Osteoblast (primary cell): ENCODE data around the gene FBXO31. TPM values are rescaled to one million over a fixed set of nuclear protein-coding genes. Genes with fewer than 3 reads are reported as not detected.

Source experiments
- DNase-seq: peaks from one replicate; pipeline ENCODE4 v3.0.0; 2011; ENCODE audit warnings: low spot score, mixed read lengths; ENCODE audit not compliant: insufficient read length; ENCODE audit errors: missing footprints
- H2AFZ ChIP-seq: 2 replicates; pipeline ENCODE4 v1.6.0; 2011; ENCODE audit warnings: mild to moderate bottlenecking, low read length
- H3K27ac ChIP-seq: 2 replicates; pipeline ENCODE4 v1.5.1; 2011; ENCODE audit warnings: mild to moderate bottlenecking, low read depth, low read length, moderate library complexity
- H3K27me3 ChIP-seq: 2 replicates; pipeline ENCODE4 v1.6.0; 2012; ENCODE audit warnings: mild to moderate bottlenecking, control low read depth, inconsistent platforms, low read length, moderate library complexity; ENCODE audit not compliant: insufficient read depth
- H3K36me3 ChIP-seq: 2 replicates; pipeline ENCODE4 v1.5.1; 2011; ENCODE audit warnings: mild to moderate bottlenecking, low read length, control low read depth, moderate library complexity; ENCODE audit not compliant: insufficient read depth
- H3K4me1 ChIP-seq: 2 replicates; pipeline ENCODE4 v1.5.1; 2011; ENCODE audit warnings: mild to moderate bottlenecking, low read length, control low read depth, moderate library complexity; ENCODE audit not compliant: insufficient read depth
- H3K4me2 ChIP-seq: 2 replicates; pipeline ENCODE4 v1.6.0; 2011; ENCODE audit warnings: mild to moderate bottlenecking, low read length; ENCODE audit not compliant: insufficient read depth
- H3K4me3 ChIP-seq: fragments of 200-600 bp; sonication (generic); 3 replicates; pipeline ENCODE4 v1.5.1; 2012; ENCODE audit warnings: mild to moderate bottlenecking, low read length, inconsistent platforms; ENCODE audit not compliant: insufficient read depth
- H3K79me2 ChIP-seq: 2 replicates; pipeline ENCODE4 v1.6.0; 2012; ENCODE audit warnings: mild to moderate bottlenecking, low read length, control low read depth, inconsistent platforms; ENCODE audit not compliant: insufficient read depth
- H3K9me3 ChIP-seq: 2 replicates; pipeline ENCODE4 v1.5.1; 2011; ENCODE audit warnings: low read depth, low read length, control low read depth
- H4K20me1 ChIP-seq: 2 replicates; pipeline ENCODE4 v1.6.0; 2012; ENCODE audit warnings: mild to moderate bottlenecking, low read length, control low read depth; ENCODE audit not compliant: insufficient read depth
- CTCF ChIP-seq: IDR thresholded peaks from 2 replicates; pipeline ENCODE4 v1.5.1; 2011; ENCODE audit warnings: mild to moderate bottlenecking, low read depth, low read length, moderate library complexity; ENCODE audit errors: extremely low read depth
- total RNA-seq: library from RNA; depleted of rRNA; stranded (reverse); fragments of >200 nt; gene quantifications from 2 replicates; pipeline ENCODE4 v1.2.3, GENCODE V29; 2012

The FBXO31 gene
- total RNA-seq, 1 donor: 33.3 TPM

GRCh38 chr16:87316923-87317749, 66.4 kb downstream of the FBXO31 start, which contains the start of gene C16orf95:
Gene C16orf95, minus strand, starts transcription at chr16:87317392. Its CDS starts 150 bp downstream, at chr16:87317242.
- H3K27ac ChIP-seq: peak within 1 kb of the TSS; percentile 96
- H3K79me2 ChIP-seq: peaks cover 18% of the 10 kb centered on the region
- H3K36me3 ChIP-seq: no peaks in the 10 kb centered on the region
- H3K4me2 ChIP-seq: peak within 1 kb of the TSS; percentile 93
- no peaks in the 10 kb centered on the region for H3K9me3 ChIP-seq
- no peaks in the 10 kb centered on the region for H3K27me3 ChIP-seq
- DNase-seq: peak; percentile 100
- no peaks in the 10 kb centered on the region for H4K20me1 ChIP-seq
- H3K4me1 ChIP-seq: peaks cover 9% of the 10 kb centered on the region
- H2AFZ ChIP-seq: peak within 1 kb of the TSS; percentile 92
- peak; percentile 59 for TF ChIP-seq CTCF
- peak within 1 kb of the TSS; percentile 98 for H3K4me3 ChIP-seq

- peak overlapping the region; percentile 98 for H3K4me3 ChIP-seq
- peaks cover 18% of the 10 kb centered on the region for H3K79me2 ChIP-seq
- no peaks in the 10 kb centered on the region for H4K20me1 ChIP-seq
- no peaks in the 10 kb centered on the region for H3K36me3 ChIP-seq
- H3K9me3 ChIP-seq: no peaks in the 10 kb centered on the region
- peak overlapping the region; percentile 92 for H2AFZ ChIP-seq
- peak overlapping the region; percentile 93 for H3K4me2 ChIP-seq
- no peak for TF ChIP-seq CTCF
- peaks cover 9% of the 10 kb centered on the region for H3K4me1 ChIP-seq
- H3K27ac ChIP-seq: peak overlapping the region; percentile 96
- no peaks in the 10 kb centered on the region for H3K27me3 ChIP-seq
- DNase-seq: no peak
These were observed 67.1 kb downstream of the FBXO31 start for GRCh38 chr16:87316450-87316922.

GRCh38 chr16:87314990-87315420, 68.6 kb downstream of the FBXO31 start:
- Histone ChIP-seq H3K36me3 (no peaks in the 10 kb centered on the region), H3K27me3 (no peaks in the 10 kb centered on the region), H3K9me3 (no peaks in the 10 kb centered on the region), H3K79me2 (peaks cover 18% of the 10 kb centered on the region), H3K27ac (no peak overlapping the region), H2AFZ (no peak overlapping the region), H3K4me1 (peaks cover 9% of the 10 kb centered on the region), H4K20me1 (no peaks in the 10 kb centered on the region), H3K4me3 (no peak overlapping the region), H3K4me2 (no peak overlapping the region)
- DNase-seq: peak; percentile 15
- no peak for TF ChIP-seq CTCF

GRCh38 chr16:87312008-87312407, 71.6 kb downstream of the FBXO31 start:
- Histone ChIP-seq H3K27me3 (no peaks in the 10 kb centered on the region), H3K9me3 (peaks cover 4% of the 10 kb centered on the region), H3K4me3 (no peak overlapping the region), H3K27ac (no peak overlapping the region), H3K4me2 (no peak overlapping the region), H3K36me3 (no peaks in the 10 kb centered on the region), H3K79me2 (no peaks in the 10 kb centered on the region), H4K20me1 (no peaks in the 10 kb centered on the region), H2AFZ (no peak overlapping the region), H3K4me1 (no peaks in the 10 kb centered on the region)
- no peak for DNase-seq
- no peak for TF ChIP-seq CTCF
